ENCODE results near the gene MACROH2A2.
"Not testable (repeated sequence)": the region's sequence is repeated elsewhere in the genome, so short reads cannot be mapped to it uniquely, and the experiment has no call there.

Gene MACROH2A2

GRCh38 chr10:70052462-70053217 lies at the start of gene MACROH2A2:
MACROH2A2 (plus strand) TSS chr10:70052846; CDS start chr10:70075659, 22,813 bp downstream.
- DNase-seq (ENCODE audit: extremely low spot score, insufficient read length, low read depth) = no peak

GRCh38 chr10:70007116-70007820 lies 45.4 kb upstream of the MACROH2A2 start:
- DNase-seq (ENCODE audit: extremely low spot score, insufficient read length, low read depth) (no peak), FAIRE-seq (no peak)

More at GRCh38 chr10:70052462-70053217, at the start of gene MACROH2A2:
- no peak for FAIRE-seq

GRCh38 chr10:70031215-70031614 lies 21.4 kb upstream of the MACROH2A2 start:
- no peak for FAIRE-seq
- DNase-seq (ENCODE audit: extremely low spot score, insufficient read length, low read depth) = no peak

- FAIRE-seq = no peak
- DNase-seq (ENCODE audit: extremely low spot score, insufficient read length, low read depth) = no peak
These were observed 19.9 kb upstream of the MACROH2A2 start for GRCh38 chr10:70032667-70033289.

GRCh38 chr10:70034232-70034631 lies 18.4 kb upstream of the MACROH2A2 start:
- no peak for FAIRE-seq
- DNase-seq (ENCODE audit: extremely low spot score, insufficient read length, low read depth) = no peak

- DNase-seq (ENCODE audit: extremely low spot score, insufficient read length, low read depth) (no peak), FAIRE-seq (no peak)
These were observed 17.1 kb upstream of the MACROH2A2 start for GRCh38 chr10:70035531-70035930.

- DNase-seq (ENCODE audit: extremely low spot score, insufficient read length, low read depth) (no peak), FAIRE-seq (no peak)
These were observed 13.7 kb upstream of the MACROH2A2 start for GRCh38 chr10:70038923-70039322.

GRCh38 chr10:70041016-70041415 lies 11.6 kb upstream of the MACROH2A2 start:
- FAIRE-seq = no peak
- DNase-seq (ENCODE audit: extremely low spot score, insufficient read length, low read depth) = no peak

GRCh38 chr10:70041739-70042138 lies 10.9 kb upstream of the MACROH2A2 start:
- FAIRE-seq; DNase-seq (ENCODE audit: extremely low spot score, insufficient read length, low read depth): not testable (repeated sequence)

- not testable (repeated sequence) for DNase-seq (ENCODE audit: extremely low spot score, insufficient read length, low read depth); FAIRE-seq
These were observed 5.6 kb upstream of the MACROH2A2 start for GRCh38 chr10:70047066-70047465.

GRCh38 chr10:70048030-70048723 lies 4.5 kb upstream of the MACROH2A2 start:
- DNase-seq (ENCODE audit: extremely low spot score, insufficient read length, low read depth) (no peak), FAIRE-seq (no peak)

GRCh38 chr10:70051848-70052247 lies 798 bp upstream of the MACROH2A2 start:
- DNase-seq (ENCODE audit: extremely low spot score, insufficient read length, low read depth) = no peak
- no peak for FAIRE-seq

- FAIRE-seq = no peak
These were observed 683 bp downstream of the MACROH2A2 start for GRCh38 chr10:70053218-70053840.

GRCh38 chr10:70053841-70054288 lies 1.2 kb downstream of the MACROH2A2 start:
- DNase-seq (ENCODE audit: extremely low spot score, insufficient read length, low read depth) (no peak), FAIRE-seq (no peak)

More at GRCh38 chr10:70053218-70053840, 683 bp downstream of the MACROH2A2 start:
- no peak for DNase-seq (ENCODE audit: extremely low spot score, insufficient read length, low read depth)

- DNase-seq (ENCODE audit: extremely low spot score, insufficient read length, low read depth) (no peak), FAIRE-seq (no peak)
These were observed 2.3 kb downstream of the MACROH2A2 start for GRCh38 chr10:70054902-70055301.

- DNase-seq (ENCODE audit: extremely low spot score, insufficient read length, low read depth) (no peak), FAIRE-seq (no peak)
These were observed 2.9 kb downstream of the MACROH2A2 start for GRCh38 chr10:70055550-70055949.

- DNase-seq (ENCODE audit: extremely low spot score, insufficient read length, low read depth) = no peak
- FAIRE-seq = no peak
These were observed 4.7 kb downstream of the MACROH2A2 start for GRCh38 chr10:70057306-70057705.

- FAIRE-seq (no peak), DNase-seq (ENCODE audit: extremely low spot score, insufficient read length, low read depth) (no peak)
These were observed 7.7 kb downstream of the MACROH2A2 start for GRCh38 chr10:70060389-70060788.

- FAIRE-seq (no peak), DNase-seq (ENCODE audit: extremely low spot score, insufficient read length, low read depth) (no peak)
These were observed 10.9 kb downstream of the MACROH2A2 start for GRCh38 chr10:70063418-70064098.

All from GM18507 (cell line).